SU-DHL-6 (cell line): ENCODE measurements around the gene KLHL40.

ENCODE experiments used
- H2AFZ ChIP-seq: fragments of 200-600 bp; sonication (generic); 2 replicates; pipeline ENCODE4 v1.6.1; 2014; ENCODE audit warnings: low read depth, mild to moderate bottlenecking, moderate library complexity, mixed read lengths, antibody characterized with exemption, low read length; ENCODE audit not compliant: severe bottlenecking
- H3F3A ChIP-seq: fragments of 200-600 bp; shearing (Covaris generic); 2 replicates; pipeline ENCODE4 v1.6.0; 2016; ENCODE audit warnings: antibody characterized with exemption, mild to moderate bottlenecking; ENCODE audit not compliant: insufficient read depth
- H3K27ac ChIP-seq: fragments of 200-600 bp; sonication (generic); 2 replicates; pipeline ENCODE4 v1.5.1; 2016; ENCODE audit warnings: low read depth, mild to moderate bottlenecking, low read length, moderate library complexity, mixed read lengths
- H3K27me3 ChIP-seq: fragments of 200-600 bp; sonication (generic), shearing (Covaris generic); 2 replicates; pipeline ENCODE4 v1.6.0; 2014; ENCODE audit warnings: mild to moderate bottlenecking, low read length
- H3K36me3 ChIP-seq: fragments of 200-600 bp; sonication (generic); 2 replicates; pipeline ENCODE4 v1.6.1; 2014; ENCODE audit warnings: mild to moderate bottlenecking, low read length, mixed read lengths
- H3K4me2 ChIP-seq: fragments of 300-600, 200-600 bp; shearing (Covaris generic), sonication (generic); 2 replicates; pipeline ENCODE4 v1.6.0; 2014; ENCODE audit warnings: low read length, low read depth, mild to moderate bottlenecking; ENCODE audit not compliant: poor library complexity, severe bottlenecking
- H3K4me3 ChIP-seq: fragments of 200-600 bp; sonication (generic); 2 replicates; pipeline ENCODE4 v1.5.1; 2014; ENCODE audit warnings: antibody characterized with exemption, low read length, mild to moderate bottlenecking, mixed read lengths; ENCODE audit not compliant: insufficient read depth, poor library complexity, severe bottlenecking
- H3K79me2 ChIP-seq: fragments of 200-600 bp; sonication (generic); 2 replicates; pipeline ENCODE4 v1.6.1; 2014; ENCODE audit warnings: mild to moderate bottlenecking, low read length, moderate library complexity; ENCODE audit not compliant: insufficient read depth
- H3K9ac ChIP-seq: fragments of 200-600 bp; sonication (generic); 2 replicates; pipeline ENCODE4 v1.7.0; 2014; ENCODE audit warnings: mild to moderate bottlenecking, low read length
- H3K9me2 ChIP-seq: fragments of 200-600 bp; sonication (generic); replicated peaks from 2 replicates; pipeline ENCODE4 v1.6.1; 2014; ENCODE audit warnings: low read length; ENCODE audit not compliant: insufficient read depth
- H3K9me3 ChIP-seq: fragments of 200-600 bp; sonication (generic); 2 replicates; pipeline ENCODE4 v1.6.1; 2014; ENCODE audit warnings: low read length, mixed read lengths; ENCODE audit not compliant: insufficient read depth
- H4K20me1 ChIP-seq: fragments of 200-600 bp; sonication (generic); 2 replicates; pipeline ENCODE4 v1.6.1; 2014; ENCODE audit warnings: low read depth, mild to moderate bottlenecking, antibody characterized with exemption, low read length, moderate library complexity, mixed read lengths
- CTCF ChIP-seq: fragments of 200-600 bp; sonication (generic); IDR thresholded peaks from one replicate; pipeline ENCODE4 v1.5.1; 2017; ENCODE audit warnings: antibody characterized with exemption, mild to moderate bottlenecking, low read length, moderate library complexity; ENCODE audit not compliant: insufficient read depth, poor library complexity, severe bottlenecking
- EZH2phosphoT487 ChIP-seq: fragments of 200-600 bp; sonication (generic), shearing (Covaris generic); conservative IDR thresholded peaks from 2 replicates; pipeline ENCODE4 v1.6.1; 2018; ENCODE audit warnings: mild to moderate bottlenecking, antibody characterized with exemption, low read length, moderate library complexity, mixed read lengths

KLHL40 gene

GRCh38 chr3:42706721-42707619, 21.6 kb downstream of the KLHL40 start:
- Histone ChIP-seq H3K27me3 (no peaks in the 10 kb centered on the region), H3K4me3 (no peak overlapping the region), H3K9me3 (no peaks in the 10 kb centered on the region), H3F3A (no peaks in the 10 kb centered on the region), H3K4me2 (no peak overlapping the region), H3K36me3 (no peaks in the 10 kb centered on the region), H2AFZ (no peak overlapping the region), H3K9ac (no peak overlapping the region), H3K79me2 (no peaks in the 10 kb centered on the region), H3K9me2 (no peaks in the 10 kb centered on the region), H4K20me1 (no peaks in the 10 kb centered on the region), H3K27ac (no peak overlapping the region)
- no peak for TF ChIP-seq CTCF
- TF ChIP-seq EZH2phosphoT487, result no peak

GRCh38 chr3:42707620-42708355, 22.5 kb downstream of the KLHL40 start:
- H3K36me3 ChIP-seq, result no peaks in the 10 kb centered on the region
- H3F3A ChIP-seq, result no peaks in the 10 kb centered on the region
- no peak overlapping the region for H3K27ac ChIP-seq
- TF ChIP-seq CTCF (no peak), EZH2phosphoT487 (no peak)
- H3K27me3 ChIP-seq, result no peaks in the 10 kb centered on the region
- no peaks in the 10 kb centered on the region for H3K79me2 ChIP-seq
- no peak overlapping the region for H3K4me3 ChIP-seq
- no peaks in the 10 kb centered on the region for H4K20me1 ChIP-seq
- no peaks in the 10 kb centered on the region for H3K9me3 ChIP-seq
- H3K9me2 ChIP-seq, result no peaks in the 10 kb centered on the region
- H2AFZ ChIP-seq, result no peak overlapping the region
- H3K9ac ChIP-seq, result no peak overlapping the region
- no peak overlapping the region for H3K4me2 ChIP-seq

- TF ChIP-seq EZH2phosphoT487 (no peak), CTCF (no peak)
- no peak overlapping the region for H3K4me2 ChIP-seq
- no peak overlapping the region for H3K27ac ChIP-seq
- H3F3A ChIP-seq, result no peaks in the 10 kb centered on the region
- H3K79me2 ChIP-seq, result no peaks in the 10 kb centered on the region
- H3K9ac ChIP-seq, result no peak overlapping the region
- no peaks in the 10 kb centered on the region for H3K27me3 ChIP-seq
- no peaks in the 10 kb centered on the region for H4K20me1 ChIP-seq
- H3K4me3 ChIP-seq, result no peak overlapping the region
- no peaks in the 10 kb centered on the region for H3K9me3 ChIP-seq
- H3K9me2 ChIP-seq, result no peaks in the 10 kb centered on the region
- H2AFZ ChIP-seq, result no peak overlapping the region
- no peaks in the 10 kb centered on the region for H3K36me3 ChIP-seq
Measured at GRCh38 chr3:42708611-42709151, 23.3 kb downstream of the KLHL40 start.
